ENCODE data around the gene GLRB. TPM values are rescaled to one million over a fixed set of nuclear protein-coding genes. Genes with fewer than 3 reads are reported as not detected.

GLRB gene
- total RNA-seq, 1 experiment from 2014 or later = 0.70 TPM

GRCh38 chr4:157080605-157081004, 4.7 kb downstream of the GLRB start:
- no peak overlapping the region for H2BK15ac ChIP-seq (ENCODE audit: low read depth, low read length)
- H2BK20ac ChIP-seq (ENCODE audit: low read depth, low read length, poor library complexity, severe bottlenecking) = no peak overlapping the region
- H2AFZ ChIP-seq (ENCODE audit: low read length) = no peak overlapping the region
- H3K14ac ChIP-seq (ENCODE audit: insufficient read depth, low read length) = no peak overlapping the region
- H3T11ph ChIP-seq (ENCODE audit: low read length) = no peak overlapping the region
- H3K23ac ChIP-seq (ENCODE audit: insufficient read length, low read depth, low read length) = no peak overlapping the region
- no peak overlapping the region for H4K91ac ChIP-seq (ENCODE audit: insufficient read length, low read depth, low read length)
- no peak for DNase-seq
- H3K9ac ChIP-seq (ENCODE audit: extremely low read depth, insufficient read length, low read length) = no peak overlapping the region
- H2BK12ac ChIP-seq (ENCODE audit: insufficient read length, low read depth, low read length) = no peak overlapping the region
- peaks cover 3% of the 10 kb centered on the region for H3K23me2 ChIP-seq (ENCODE audit: insufficient read length, low read depth, low read length, poor library complexity, severe bottlenecking)
- Mint-ChIP-seq H3K4me3 (no peak overlapping the region), H3K27ac (no peak overlapping the region), H3K4me1 (peaks cover 4 to 7% of the 10 kb centered on the region in 2 experiments; a peak in 3 of 4 replicates), H3K27me3 (ENCODE audit: low read depth) (peaks cover 20% of the 10 kb centered on the region), H3K36me3 (ENCODE audit: insufficient read depth in 1 of 3, low read depth in 3 of 3) (no peaks in the 10 kb centered on the region), H3K9me3 (no peaks in the 10 kb centered on the region)
- H2BK120ac ChIP-seq (ENCODE audit: low read depth, low read length, poor library complexity, severe bottlenecking) = no peak overlapping the region
- no peaks in the 10 kb centered on the region for H3K4me1 ChIP-seq (ENCODE audit: insufficient read depth, low read length)
- H3K79me1 ChIP-seq (ENCODE audit: insufficient read depth, low read depth, low read length, poor library complexity, severe bottlenecking) = no peaks in the 10 kb centered on the region
- H4K8ac ChIP-seq (replicated peaks; ENCODE audit: insufficient read length, low read depth, low read length) = no peak overlapping the region
- no peak overlapping the region for H2BK5ac ChIP-seq (ENCODE audit: insufficient read length, low read length)
- H3K79me2 ChIP-seq (ENCODE audit: insufficient read depth, low read length) = no peaks in the 10 kb centered on the region
- H3K18ac ChIP-seq (ENCODE audit: insufficient read length, low read depth, low read length) = no peak overlapping the region
- H3K4me2 ChIP-seq (ENCODE audit: insufficient read depth, insufficient read length, low read length) = no peak overlapping the region
- TF ChIP-seq CTCF (conservative IDR thresholded peaks at IDR 0.05) = no peak
- H2AK5ac ChIP-seq (ENCODE audit: insufficient read length, low read length) = no peak overlapping the region
- no peak overlapping the region for H4K5ac ChIP-seq (ENCODE audit: insufficient read length, low read depth, low read length)
- no peak overlapping the region for H3K56ac ChIP-seq (ENCODE audit: insufficient read length, low read depth, low read length)
- no peak overlapping the region for H3K4ac ChIP-seq (ENCODE audit: low read depth, low read length)
- H3K27me3 ChIP-seq (ENCODE audit: insufficient read depth, low read length) = 0 out of 2 replicates have a peak, but pooled peaks cover 2% of the 10 kb centered on the region
- H3K27ac ChIP-seq (ENCODE audit: insufficient read length, low read depth, low read length) = no peak overlapping the region
- no peaks in the 10 kb centered on the region for H4K20me1 ChIP-seq (ENCODE audit: control insufficient read depth, insufficient read depth, insufficient read length)
- H3K9me3 ChIP-seq (ENCODE audit: control insufficient read depth, low read depth, low read length) = no peaks in the 10 kb centered on the region

Data from H9 (cell line).